ENCODE data around the gene MID1IP1.

The MID1IP1 gene

DNA sequence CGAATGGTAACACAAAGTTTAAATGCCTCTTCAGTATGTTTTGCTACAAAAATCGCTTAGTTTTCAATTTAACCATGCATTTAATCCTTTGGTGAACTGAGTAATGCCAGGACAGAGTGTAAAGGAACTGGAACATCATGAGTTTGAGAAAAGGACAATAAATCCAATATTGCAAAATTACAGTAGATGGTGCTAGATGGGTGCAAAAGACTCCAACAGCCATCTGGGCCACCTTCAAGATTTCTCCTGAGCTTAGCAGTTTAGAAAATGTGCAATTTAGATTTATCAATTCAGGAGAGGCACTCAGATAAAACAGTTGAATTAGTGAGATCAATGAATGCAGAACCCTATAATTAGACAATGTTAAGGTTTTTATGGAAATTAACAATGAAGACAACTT is 33.2 kb upstream of the MID1IP1 start:
- TF ChIP-seq TEAD4 (IDR thresholded peaks at IDR 0.05) (no peak), RAD21 (IDR thresholded peaks at IDR 0.05; ENCODE audit: low read depth) (peak; percentile 44)

DNA sequence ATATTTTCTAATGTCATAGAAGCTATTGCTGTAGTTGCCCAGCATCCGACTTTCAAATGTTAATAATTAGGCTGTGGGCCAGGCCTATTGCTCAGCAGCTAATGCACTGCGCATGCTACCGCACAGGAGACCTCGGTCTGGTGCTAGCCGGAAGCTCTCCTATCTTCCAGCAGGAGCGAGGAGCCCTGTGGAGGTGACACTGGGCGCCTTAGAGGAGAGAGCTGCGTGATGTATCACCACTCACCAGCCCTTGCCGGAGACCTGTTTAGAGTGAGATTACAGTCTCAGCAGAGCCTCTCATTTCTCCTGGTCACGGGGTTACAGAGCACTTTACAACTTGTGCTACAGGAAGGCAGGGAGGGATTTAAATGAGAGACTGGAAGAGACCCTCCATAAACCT is 31.1 kb upstream of the MID1IP1 start:
- TF ChIP-seq, protein P1, sequence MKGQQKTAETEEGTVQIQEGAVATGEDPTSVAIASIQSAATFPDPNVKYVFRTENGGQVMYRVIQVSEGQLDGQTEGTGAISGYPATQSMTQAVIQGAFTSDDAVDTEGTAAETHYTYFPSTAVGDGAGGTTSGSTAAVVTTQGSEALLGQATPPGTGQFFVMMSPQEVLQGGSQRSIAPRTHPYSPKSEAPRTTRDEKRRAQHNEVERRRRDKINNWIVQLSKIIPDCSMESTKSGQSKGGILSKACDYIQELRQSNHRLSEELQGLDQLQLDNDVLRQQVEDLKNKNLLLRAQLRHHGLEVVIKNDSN (IDR thresholded peaks at IDR 0.05), result no peak
- TF ChIP-seq TEAD4 (IDR thresholded peaks at IDR 0.05) (no peak), CREB1 (IDR thresholded peaks at IDR 0.05; ENCODE audit: low read depth) (no peak), EP300 (IDR thresholded peaks at IDR 0.05; ENCODE audit: borderline replicate concordance) (no peak), TAF1 (IDR thresholded peaks at IDR 0.05; ENCODE audit: low read depth) (no peak), FOXM1 (IDR thresholded peaks at IDR 0.05; ENCODE audit: borderline replicate concordance, low read depth) (no peak), EGR1 (IDR thresholded peaks at IDR 0.05) (no peak), TCF12 (IDR thresholded peaks at IDR 0.05; ENCODE audit: low read depth) (no peak)
- TF ChIP-seq, protein P2, sequence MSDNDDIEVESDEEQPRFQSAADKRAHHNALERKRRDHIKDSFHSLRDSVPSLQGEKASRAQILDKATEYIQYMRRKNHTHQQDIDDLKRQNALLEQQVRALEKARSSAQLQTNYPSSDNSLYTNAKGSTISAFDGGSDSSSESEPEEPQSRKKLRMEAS (IDR thresholded peaks at IDR 0.05), result no peak

DNA sequence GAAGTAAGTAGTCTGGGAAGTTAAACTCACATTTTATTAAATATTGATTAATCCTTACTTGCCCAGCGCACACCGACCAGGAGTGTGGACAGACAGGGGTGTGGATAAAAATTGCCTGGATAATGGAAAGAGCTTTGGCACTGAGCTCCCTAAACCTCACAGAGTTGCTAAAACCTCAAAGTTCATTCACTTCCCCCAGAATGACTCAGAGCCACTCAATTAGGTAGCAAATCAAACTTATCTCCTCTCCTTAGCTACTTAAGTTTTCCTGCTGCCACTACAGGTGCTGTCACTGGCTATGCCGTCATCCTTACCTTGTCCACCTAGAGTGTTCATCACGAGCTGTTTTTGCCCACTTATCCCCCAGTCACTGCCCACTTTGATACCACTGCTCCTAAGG is 27.0 kb upstream of the MID1IP1 start:
- TF ChIP-seq EGR1 (IDR thresholded peaks at IDR 0.05) (no peak), TCF12 (IDR thresholded peaks at IDR 0.05; ENCODE audit: low read depth) (no peak), CREB1 (IDR thresholded peaks at IDR 0.05; ENCODE audit: low read depth) (no peak), TEAD4 (IDR thresholded peaks at IDR 0.05) (no peak), RAD21 (IDR thresholded peaks at IDR 0.05; ENCODE audit: low read depth) (no peak), TAF1 (IDR thresholded peaks at IDR 0.05; ENCODE audit: low read depth) (no peak), FOXM1 (IDR thresholded peaks at IDR 0.05; ENCODE audit: borderline replicate concordance, low read depth) (no peak), NFIC (IDR thresholded peaks at IDR 0.05) (no peak), CEBPB (IDR thresholded peaks at IDR 0.05) (no peak), EP300 (IDR thresholded peaks at IDR 0.05; ENCODE audit: borderline replicate concordance) (no peak), YY1 (IDR thresholded peaks at IDR 0.05; ENCODE audit: low read depth) (no peak), ZBTB7A (IDR thresholded peaks at IDR 0.05; ENCODE audit: low read depth) (no peak)
- TF ChIP-seq, protein P3, sequence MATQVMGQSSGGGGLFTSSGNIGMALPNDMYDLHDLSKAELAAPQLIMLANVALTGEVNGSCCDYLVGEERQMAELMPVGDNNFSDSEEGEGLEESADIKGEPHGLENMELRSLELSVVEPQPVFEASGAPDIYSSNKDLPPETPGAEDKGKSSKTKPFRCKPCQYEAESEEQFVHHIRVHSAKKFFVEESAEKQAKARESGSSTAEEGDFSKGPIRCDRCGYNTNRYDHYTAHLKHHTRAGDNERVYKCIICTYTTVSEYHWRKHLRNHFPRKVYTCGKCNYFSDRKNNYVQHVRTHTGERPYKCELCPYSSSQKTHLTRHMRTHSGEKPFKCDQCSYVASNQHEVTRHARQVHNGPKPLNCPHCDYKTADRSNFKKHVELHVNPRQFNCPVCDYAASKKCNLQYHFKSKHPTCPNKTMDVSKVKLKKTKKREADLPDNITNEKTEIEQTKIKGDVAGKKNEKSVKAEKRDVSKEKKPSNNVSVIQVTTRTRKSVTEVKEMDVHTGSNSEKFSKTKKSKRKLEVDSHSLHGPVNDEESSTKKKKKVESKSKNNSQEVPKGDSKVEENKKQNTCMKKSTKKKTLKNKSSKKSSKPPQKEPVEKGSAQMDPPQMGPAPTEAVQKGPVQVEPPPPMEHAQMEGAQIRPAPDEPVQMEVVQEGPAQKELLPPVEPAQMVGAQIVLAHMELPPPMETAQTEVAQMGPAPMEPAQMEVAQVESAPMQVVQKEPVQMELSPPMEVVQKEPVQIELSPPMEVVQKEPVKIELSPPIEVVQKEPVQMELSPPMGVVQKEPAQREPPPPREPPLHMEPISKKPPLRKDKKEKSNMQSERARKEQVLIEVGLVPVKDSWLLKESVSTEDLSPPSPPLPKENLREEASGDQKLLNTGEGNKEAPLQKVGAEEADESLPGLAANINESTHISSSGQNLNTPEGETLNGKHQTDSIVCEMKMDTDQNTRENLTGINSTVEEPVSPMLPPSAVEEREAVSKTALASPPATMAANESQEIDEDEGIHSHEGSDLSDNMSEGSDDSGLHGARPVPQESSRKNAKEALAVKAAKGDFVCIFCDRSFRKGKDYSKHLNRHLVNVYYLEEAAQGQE (IDR thresholded peaks at IDR 0.05; ENCODE audit: low read depth), result no peak
- TF ChIP-seq, protein P2 (IDR thresholded peaks at IDR 0.05), result no peak
- TF ChIP-seq, protein P1 (IDR thresholded peaks at IDR 0.05), result no peak

DNA sequence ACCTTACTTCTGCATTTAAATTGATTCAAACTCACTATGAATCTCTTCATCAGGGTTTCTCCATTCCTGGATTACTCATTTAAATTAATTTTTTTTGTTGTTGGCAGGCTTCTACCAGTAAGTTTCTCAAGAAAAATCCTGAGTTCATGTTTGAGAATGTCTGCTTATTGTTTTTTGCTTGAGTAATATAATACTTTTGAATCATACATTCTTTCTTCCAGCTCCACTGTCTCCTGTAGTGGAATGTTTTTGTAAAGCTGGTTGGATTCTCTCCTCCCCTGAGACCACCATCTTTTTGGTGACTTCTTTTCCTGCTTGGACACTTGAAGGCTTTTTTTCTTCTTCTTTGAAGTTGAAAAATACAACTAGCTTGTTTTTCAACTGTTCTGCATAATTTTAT is 4.3 kb upstream of the MID1IP1 start:
- TF ChIP-seq TEAD4 (IDR thresholded peaks at IDR 0.05) (no peak), RAD21 (IDR thresholded peaks at IDR 0.05; ENCODE audit: low read depth) (no peak), CEBPB (IDR thresholded peaks at IDR 0.05) (no peak)
- TF ChIP-seq, protein P1 (IDR thresholded peaks at IDR 0.05), result no peak

DNA sequence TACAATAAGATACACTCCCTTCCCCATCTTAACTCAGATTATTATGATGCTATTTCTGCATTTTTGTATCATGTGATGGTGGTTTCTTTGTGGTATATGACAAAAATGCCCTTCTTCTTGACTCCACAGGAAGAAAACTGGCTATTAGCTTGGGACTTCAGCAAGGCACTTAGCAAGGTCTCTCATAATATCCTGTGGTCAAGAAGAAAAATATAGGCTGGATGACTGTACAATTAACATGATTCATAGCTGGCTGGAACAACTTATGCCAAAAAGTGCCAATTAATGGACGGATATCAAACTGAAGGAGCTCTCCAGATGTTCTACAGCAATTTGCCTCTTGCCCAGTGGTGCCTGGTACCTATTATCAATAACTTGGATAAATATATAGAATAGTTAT is 2.3 kb upstream of the MID1IP1 start:
- TF ChIP-seq, protein P3 (IDR thresholded peaks at IDR 0.05; ENCODE audit: low read depth), result no peak
- no peak for TF ChIP-seq FOXM1 (IDR thresholded peaks at IDR 0.05; ENCODE audit: borderline replicate concordance, low read depth)
- no peak for TF ChIP-seq ZBTB7A (IDR thresholded peaks at IDR 0.05; ENCODE audit: low read depth)
- no peak for TF ChIP-seq CEBPB (IDR thresholded peaks at IDR 0.05)
- TF ChIP-seq RAD21 (IDR thresholded peaks at IDR 0.05; ENCODE audit: low read depth), result no peak
- TF ChIP-seq EGR1 (IDR thresholded peaks at IDR 0.05), result no peak
- no peak for TF ChIP-seq TCF12 (IDR thresholded peaks at IDR 0.05; ENCODE audit: low read depth)
- TF ChIP-seq, protein P1 (IDR thresholded peaks at IDR 0.05), result no peak
- no peak for TF ChIP-seq EP300 (IDR thresholded peaks at IDR 0.05; ENCODE audit: borderline replicate concordance)
- no peak for TF ChIP-seq TEAD4 (IDR thresholded peaks at IDR 0.05)
- no peak for TF ChIP-seq YY1 (IDR thresholded peaks at IDR 0.05; ENCODE audit: low read depth)
- TF ChIP-seq NFIC (IDR thresholded peaks at IDR 0.05), result no peak
- TF ChIP-seq, protein P2 (IDR thresholded peaks at IDR 0.05), result no peak

All from Ishikawa (cell line).